HPDE6-E6E7 (cell line): ENCODE results near the gene GNA12.
"Not testable (repeated sequence)": the region's sequence is repeated elsewhere in the genome, so short reads cannot be mapped to it uniquely, and the experiment has no call there.

Source experiments
- DNase-seq: peaks from one replicate; pipeline ENCODE4 v3.0.0; 2011; ENCODE audit warnings: missing footprints; ENCODE audit errors: extremely low spot score

The GNA12 gene

GRCh38 chr7:2728316-2729030, 115.6 kb downstream of the GNA12 start:
- no peak for DNase-seq

GRCh38 chr7:2727206-2727605, 116.9 kb downstream of the GNA12 start:
- DNase-seq, result not testable (repeated sequence)

GRCh38 chr7:2726316-2727018, 117.6 kb downstream of the GNA12 start:
- DNase-seq, result no peak

GRCh38 chr7:2725178-2726105, 118.7 kb downstream of the GNA12 start:
- no peak for DNase-seq

GRCh38 chr7:2724453-2725177, 119.5 kb downstream of the GNA12 start:
- no peak for DNase-seq

GRCh38 chr7:2724036-2724435, 120.1 kb downstream of the GNA12 start:
- not testable (repeated sequence) for DNase-seq

- no peak for DNase-seq
These were observed 120.8 kb downstream of the GNA12 start for GRCh38 chr7:2723138-2723850.

GRCh38 chr7:2722591-2722990, 121.5 kb downstream of the GNA12 start:
- DNase-seq, result no peak

- DNase-seq, result no peak
These were observed 122.3 kb downstream of the GNA12 start for GRCh38 chr7:2721842-2722241.

GRCh38 chr7:2720024-2720423, 124.1 kb downstream of the GNA12 start:
- no peak for DNase-seq

- no peak for DNase-seq
These were observed 125.1 kb downstream of the GNA12 start for GRCh38 chr7:2719007-2719406.

- DNase-seq, result no peak
These were observed 125.7 kb downstream of the GNA12 start for GRCh38 chr7:2718296-2718965.

GRCh38 chr7:2717293-2718261, 126.5 kb downstream of the GNA12 start:
- no peak for DNase-seq

GRCh38 chr7:2716906-2717292, 127.2 kb downstream of the GNA12 start:
- DNase-seq, result no peak

- no peak for DNase-seq
These were observed 127.6 kb downstream of the GNA12 start for GRCh38 chr7:2716488-2716887.

GRCh38 chr7:2715341-2716231, 128.5 kb downstream of the GNA12 start:
- no peak for DNase-seq

GRCh38 chr7:2714636-2715035, 129.5 kb downstream of the GNA12 start:
- DNase-seq, result no peak

GRCh38 chr7:2713978-2714377, 130.1 kb downstream of the GNA12 start:
- no peak for DNase-seq
